Testis (tissue), 3 donors: ENCODE results near the gene RAB3C. TPM values are rescaled to one million over a fixed set of nuclear protein-coding genes. Genes with fewer than 3 reads are reported as not detected.
"Not testable (repeated sequence)": the region's sequence is repeated elsewhere in the genome, so short reads cannot be mapped to it uniquely, and the experiment has no call there.

Source experiments
- DNase-seq: peaks from one replicate; pipeline ENCODE4 v3.0.0-alpha.2; 2019
- H3K27ac ChIP-seq, 2 donors: fragments of 200-600 bp; sonication (generic); one replicate each; pipeline ENCODE4 v1.5.1; 2019
- H3K27me3 ChIP-seq: fragments of 200-600 bp; sonication (generic); one replicate; pipeline ENCODE4 v1.5.1; 2019
- H3K36me3 ChIP-seq: fragments of 200-600 bp; sonication (generic); one replicate; pipeline ENCODE4 v1.5.1; 2017; ENCODE audit warnings: low read depth; ENCODE audit errors: missing control alignments
- H3K4me1 ChIP-seq: fragments of 200-600 bp; sonication (generic); one replicate; pipeline ENCODE4 v1.5.1; 2019
- H3K4me3 ChIP-seq, 2 donors: fragments of 200-600 bp; sonication (generic); one replicate each; pipeline ENCODE4 v1.5.1; 2017 to 2019
- H3K9me3 ChIP-seq: fragments of 200-600 bp; sonication (generic); one replicate; pipeline ENCODE4 v1.5.1; 2017
- CTCF ChIP-seq, 3 experiments: fragments of 450-650 bp in 2 of 3; fragments of 200-600 bp in 1 of 3; sonication (generic) in 1 of 3; IDR thresholded peaks; one replicate each; pipeline ENCODE4 v1.5.1; 2016 to 2019; ENCODE audit warnings: antibody characterized with exemption in 3 of 3, mild to moderate bottlenecking in 2 of 3, moderate library complexity in 1 of 3
- POLR2A ChIP-seq: fragments of 450-650 bp; IDR thresholded peaks from one replicate; pipeline ENCODE4 v1.6.1; 2017; ENCODE audit warnings: antibody characterized with exemption, mild to moderate bottlenecking, moderate library complexity
- WGBS, 2 donors: methylation state at CpG; one replicate each; pipeline ENCODE4 v1.1.5; 2018; 5-methylcytosine and 5-hydroxymethylcytosine counted together
- intact Hi-C: fragments of 100-400 bp; cut with DNase I; formaldehyde crosslinking; loops from one replicate; pipeline ENCODE4 v1.15.1; 2023; ENCODE audit warnings: low total_unique reads
- polyA plus RNA-seq: library from polyadenylated mRNA; stranded (reverse); fragments of 350-450 nt; fragmentation: Illumina TruSeq; extraction: RNeasy Lipid Tissue Mini Kit (QIAGEN cat#74804); gene quantifications from one replicate; pipeline ENCODE4 v1.2.3, GENCODE V29; 2014; ENCODE audit warnings: low read depth, low replicate concordance; ENCODE audit not compliant: insufficient read depth
- total RNA-seq, 2 donors: library from RNA; depleted of rRNA; stranded (reverse); fragments of >200 nt; gene quantifications; one replicate each; pipeline ENCODE4 v1.2.3, GENCODE V29; 2016

Gene RAB3C
- total and polyA plus RNA-seq, 3 donors from 2014 or later: 0.47 to 2.5 (median 1.8) TPM

DNA sequence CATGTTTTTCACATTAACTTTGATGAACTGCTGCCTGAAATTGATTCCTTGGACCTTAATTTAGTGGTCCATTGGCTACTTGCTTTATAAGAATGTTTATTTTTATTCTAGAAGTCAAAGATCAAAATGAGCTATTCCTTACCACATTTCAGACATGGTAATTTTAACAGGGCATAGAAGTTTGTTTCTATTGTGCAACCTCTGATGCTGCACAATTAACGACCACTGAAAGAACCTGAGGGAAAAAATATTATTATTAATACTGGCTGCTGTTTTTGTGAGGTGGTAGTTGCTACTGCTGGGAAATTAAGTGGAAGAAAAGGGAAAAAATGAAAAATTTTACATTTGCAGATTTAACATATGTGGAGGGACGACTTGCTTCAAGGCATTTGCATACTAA, 37.9 kb upstream of the RAB3C start:
- TF ChIP-seq CTCF (IDR thresholded peaks at IDR 0.05) (no peak), POLR2A (no peak)
- Histone ChIP-seq H3K4me1 (no peaks in the 10 kb centered on the region), H3K27me3 (no peaks in the 10 kb centered on the region), H3K4me3 (no peak overlapping the region), H3K27ac (no peak overlapping the region), H3K36me3 (no peaks in the 10 kb centered on the region), H3K9me3 (no peaks in the 10 kb centered on the region)
- DNase-seq: no peak
- intact Hi-C loops: no loop called here
- WGBS, 2 donors: 82% methylated on average over 2 of the region's 2 CpGs

DNA sequence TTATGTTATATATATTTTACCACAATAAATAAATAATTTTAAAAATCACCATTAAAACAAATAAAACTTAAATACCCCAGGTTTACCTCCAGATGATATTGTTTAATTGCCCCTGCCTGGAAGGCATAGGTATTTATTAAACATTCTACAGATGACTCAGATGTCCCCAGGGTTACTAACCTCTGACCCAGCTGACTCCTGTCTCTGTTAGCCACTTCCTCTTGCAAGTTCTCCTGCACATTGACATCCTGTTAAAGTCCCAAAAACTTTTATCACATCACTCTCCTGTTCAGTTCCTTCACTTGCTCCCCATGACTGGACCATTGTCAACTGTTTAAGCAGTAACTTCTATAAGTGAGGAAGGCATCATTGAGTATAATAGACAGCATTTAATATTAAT, 37.0 kb upstream of the RAB3C start:
- H3K4me1 ChIP-seq: no peaks in the 10 kb centered on the region
- TF ChIP-seq CTCF (IDR thresholded peaks at IDR 0.05): no peak
- TF ChIP-seq POLR2A: no peak
- H3K9me3 ChIP-seq: no peaks in the 10 kb centered on the region
- intact Hi-C loops: no loop called here
- no peak overlapping the region for H3K4me3 ChIP-seq
- no peaks in the 10 kb centered on the region for H3K27me3 ChIP-seq
- DNase-seq: no peak
- H3K27ac ChIP-seq: no peak overlapping the region
- no peaks in the 10 kb centered on the region for H3K36me3 ChIP-seq

DNA sequence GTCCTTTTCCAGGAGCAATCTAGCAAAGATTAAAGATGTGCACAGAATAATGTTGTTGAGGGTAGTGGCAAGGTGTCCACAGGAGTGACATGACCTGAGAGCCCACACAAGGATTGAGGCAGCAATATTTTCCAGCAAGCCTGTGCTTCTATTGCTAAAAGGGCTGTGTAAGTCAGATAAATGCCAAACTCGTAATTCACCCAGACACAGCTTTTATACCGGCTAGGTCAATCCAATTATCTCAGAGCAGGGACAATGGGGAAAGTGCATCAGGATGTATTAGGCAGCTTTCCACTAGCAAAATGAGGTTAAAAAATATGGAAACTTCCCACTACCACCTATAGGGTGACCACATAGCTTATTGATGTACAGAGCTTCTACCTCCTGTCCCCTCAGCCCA, 34.8 kb upstream of the RAB3C start:
- intact Hi-C loops: no loop called here
- no peaks in the 10 kb centered on the region for H3K4me1 ChIP-seq
- DNase-seq: no peak
- H3K27ac ChIP-seq: no peak overlapping the region
- no peaks in the 10 kb centered on the region for H3K27me3 ChIP-seq
- 54 to 61% methylated on average over 2 of the region's 2 CpGs for WGBS, 2 donors
- TF ChIP-seq POLR2A (no peak), CTCF (IDR thresholded peaks at IDR 0.05) (no peak)
- no peaks in the 10 kb centered on the region for H3K9me3 ChIP-seq
- H3K4me3 ChIP-seq: no peak overlapping the region
- no peaks in the 10 kb centered on the region for H3K36me3 ChIP-seq

DNA sequence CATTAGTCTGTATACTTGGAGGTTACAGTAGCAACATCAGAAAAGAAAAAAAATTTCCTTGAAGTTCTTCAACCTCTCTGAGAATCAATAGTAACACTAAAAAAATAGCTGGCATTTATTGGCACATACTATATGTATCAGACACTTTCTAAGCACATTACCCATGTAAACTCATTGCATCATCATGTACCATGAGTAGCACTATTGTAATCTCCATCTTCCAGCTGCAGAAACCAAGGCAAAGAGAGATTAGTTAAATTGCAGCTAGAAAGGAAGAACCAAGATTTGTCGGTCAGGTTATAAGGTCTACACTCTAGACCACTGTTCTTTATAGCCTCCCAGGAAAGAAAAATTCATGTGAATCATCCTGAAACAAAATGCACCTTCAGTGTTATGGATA, 31.4 kb upstream of the RAB3C start:
- Histone ChIP-seq H3K36me3 (no peaks in the 10 kb centered on the region), H3K27me3 (no peaks in the 10 kb centered on the region), H3K4me1 (no peaks in the 10 kb centered on the region), H3K9me3 (no peaks in the 10 kb centered on the region), H3K4me3 (no peak overlapping the region), H3K27ac (no peak overlapping the region)
- WGBS, 2 donors: 92 to 95% methylated on average over 1 of the region's 1 CpG
- intact Hi-C loops: no loop called here
- TF ChIP-seq CTCF (IDR thresholded peaks at IDR 0.05) (no peak), POLR2A (no peak)
- no peak for DNase-seq

DNA sequence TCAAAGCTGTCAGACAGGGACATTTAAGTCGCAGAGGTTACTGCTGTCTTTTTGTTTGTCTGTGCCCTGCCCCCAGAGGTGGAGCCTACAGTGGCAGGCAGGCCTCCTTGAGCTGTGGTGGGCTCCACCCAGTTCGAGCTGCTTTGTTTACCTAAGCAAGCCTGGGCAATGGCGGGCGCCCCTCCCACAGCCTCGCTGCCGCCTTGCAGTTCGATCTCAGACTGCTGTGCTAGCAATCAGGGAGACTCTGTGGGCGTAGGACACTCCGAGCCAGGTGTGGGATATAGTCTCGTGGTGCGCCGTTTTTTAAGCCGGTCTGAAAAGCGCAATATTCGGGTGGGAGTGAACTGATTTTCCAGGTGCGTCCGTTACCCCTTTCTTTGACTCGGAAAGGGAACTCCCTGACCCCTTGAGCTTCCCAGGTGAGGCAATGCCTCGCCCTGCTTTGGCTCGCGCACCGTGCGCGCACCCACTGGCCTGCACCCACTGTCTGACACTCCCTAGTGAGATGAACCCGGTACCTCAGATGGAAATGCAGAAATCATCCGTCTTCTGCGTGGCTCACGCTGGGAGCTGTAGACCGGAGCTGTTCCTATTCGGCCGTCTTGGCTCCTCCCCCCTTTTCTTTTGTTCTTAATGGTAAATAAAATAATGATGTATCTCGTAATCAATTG, 25.1 kb upstream of the RAB3C start:
- H3K4me3 ChIP-seq, H3K4me1 ChIP-seq, H3K27ac ChIP-seq, intact Hi-C loops, DNase-seq, H3K27me3 ChIP-seq, H3K36me3 ChIP-seq, H3K9me3 ChIP-seq: not testable (repeated sequence)
- WGBS, 2 donors: 78 to 88% methylated on average over 17 to 32 of the region's 32 CpGs

GRCh38 chr5:58563016-58563700, 19.7 kb upstream of the RAB3C start:
- intact Hi-C loops, H3K27ac ChIP-seq, H3K9me3 ChIP-seq, H3K4me1 ChIP-seq, H3K27me3 ChIP-seq, DNase-seq, H3K4me3 ChIP-seq, H3K36me3 ChIP-seq: not testable (repeated sequence)
- WGBS, 2 donors: 89% methylated on average over 29 of the region's 33 CpGs; no CpG with 5 or more reads in 1 of the 2 donors

DNA sequence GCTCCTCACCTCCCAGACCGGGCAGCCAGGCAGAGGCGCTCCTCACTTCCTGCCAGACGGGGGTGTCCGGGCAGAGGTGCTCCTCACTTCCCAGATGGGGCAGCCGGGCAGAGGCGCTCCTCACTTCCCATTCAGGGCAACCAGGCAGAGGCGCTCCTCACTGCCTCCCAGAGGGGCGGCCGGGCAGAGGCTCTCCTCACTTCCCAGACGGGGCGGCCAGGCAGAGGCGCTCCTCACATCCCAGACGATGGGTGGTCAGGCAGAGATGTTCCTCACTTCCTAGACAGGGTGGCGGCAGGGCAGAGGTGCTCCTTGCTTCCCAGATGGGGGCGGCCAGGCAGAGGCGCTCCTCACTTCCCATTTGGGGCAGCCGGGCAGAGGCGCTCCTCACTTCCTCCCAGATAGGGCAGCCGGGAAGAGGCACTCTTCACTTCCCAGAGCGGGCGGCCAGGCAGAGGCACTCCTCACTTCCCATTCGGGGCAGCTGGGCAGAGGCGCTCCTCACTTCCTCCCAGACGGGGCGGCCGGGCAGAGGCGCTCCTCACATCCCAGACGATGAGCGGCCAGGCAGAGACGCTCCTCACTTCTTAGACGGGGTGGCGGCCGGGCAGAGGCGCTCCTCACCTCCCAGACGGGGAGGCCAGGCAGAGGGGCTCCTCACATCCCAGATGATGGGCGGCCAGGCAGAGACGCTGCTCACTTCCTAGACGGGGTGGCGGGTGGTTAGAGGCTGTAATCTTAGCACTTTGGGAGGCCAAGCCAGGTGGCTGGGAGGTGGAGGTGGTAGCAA, 18.6 kb upstream of the RAB3C start:
- H3K27me3 ChIP-seq, H3K9me3 ChIP-seq, H3K4me3 ChIP-seq, DNase-seq, intact Hi-C loops, H3K36me3 ChIP-seq, H3K27ac ChIP-seq, H3K4me1 ChIP-seq: not testable (repeated sequence)
- WGBS, 2 donors: 76 to 81% methylated on average over 11 to 24 of the region's 39 CpGs
